Measurements from ENCODE around the gene RECQL. TPM values are rescaled to one million over a fixed set of nuclear protein-coding genes. Genes with fewer than 3 reads are reported as not detected.

Gene RECQL
- total and polyA plus RNA-seq, 8 donors, result 32.1 to 42.1 (median 35.2) TPM

DNA sequence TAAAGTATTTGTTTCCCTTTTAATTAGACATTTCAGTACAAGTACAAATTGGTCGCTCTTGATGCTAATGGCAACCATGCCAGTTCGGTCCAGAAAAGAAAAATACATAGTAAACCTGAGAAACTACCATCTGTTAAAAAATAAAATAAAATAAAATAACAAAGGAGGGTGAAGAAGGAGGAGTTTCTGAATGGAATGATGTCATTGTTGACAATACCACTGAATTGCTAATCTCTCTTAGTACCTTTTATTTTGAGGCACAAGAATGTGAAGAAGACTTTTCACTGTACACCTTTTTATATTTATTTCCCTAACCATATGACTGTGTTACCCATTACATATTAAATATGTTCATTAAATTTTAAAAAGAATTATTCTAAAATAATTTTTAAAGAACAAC lies 44.1 kb upstream of the RECQL start:
- Histone ChIP-seq H3K36me3 (no peaks in the 10 kb centered on the region), H3K4me3 (no peak overlapping the region), H3K9me3 (no peaks in the 10 kb centered on the region), H3K27ac (no peak overlapping the region), H3K4me1 (no peaks in the 10 kb centered on the region), H3K27me3 (no peaks in the 10 kb centered on the region)
- ATAC-seq, result no peak
- no peak for DNase-seq
- TF ChIP-seq, protein P1, sequence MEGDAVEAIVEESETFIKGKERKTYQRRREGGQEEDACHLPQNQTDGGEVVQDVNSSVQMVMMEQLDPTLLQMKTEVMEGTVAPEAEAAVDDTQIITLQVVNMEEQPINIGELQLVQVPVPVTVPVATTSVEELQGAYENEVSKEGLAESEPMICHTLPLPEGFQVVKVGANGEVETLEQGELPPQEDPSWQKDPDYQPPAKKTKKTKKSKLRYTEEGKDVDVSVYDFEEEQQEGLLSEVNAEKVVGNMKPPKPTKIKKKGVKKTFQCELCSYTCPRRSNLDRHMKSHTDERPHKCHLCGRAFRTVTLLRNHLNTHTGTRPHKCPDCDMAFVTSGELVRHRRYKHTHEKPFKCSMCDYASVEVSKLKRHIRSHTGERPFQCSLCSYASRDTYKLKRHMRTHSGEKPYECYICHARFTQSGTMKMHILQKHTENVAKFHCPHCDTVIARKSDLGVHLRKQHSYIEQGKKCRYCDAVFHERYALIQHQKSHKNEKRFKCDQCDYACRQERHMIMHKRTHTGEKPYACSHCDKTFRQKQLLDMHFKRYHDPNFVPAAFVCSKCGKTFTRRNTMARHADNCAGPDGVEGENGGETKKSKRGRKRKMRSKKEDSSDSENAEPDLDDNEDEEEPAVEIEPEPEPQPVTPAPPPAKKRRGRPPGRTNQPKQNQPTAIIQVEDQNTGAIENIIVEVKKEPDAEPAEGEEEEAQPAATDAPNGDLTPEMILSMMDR (IDR thresholded peaks at IDR 0.05), result no peak
- intact Hi-C loops (cut with DNase I), result no loop called here

DNA sequence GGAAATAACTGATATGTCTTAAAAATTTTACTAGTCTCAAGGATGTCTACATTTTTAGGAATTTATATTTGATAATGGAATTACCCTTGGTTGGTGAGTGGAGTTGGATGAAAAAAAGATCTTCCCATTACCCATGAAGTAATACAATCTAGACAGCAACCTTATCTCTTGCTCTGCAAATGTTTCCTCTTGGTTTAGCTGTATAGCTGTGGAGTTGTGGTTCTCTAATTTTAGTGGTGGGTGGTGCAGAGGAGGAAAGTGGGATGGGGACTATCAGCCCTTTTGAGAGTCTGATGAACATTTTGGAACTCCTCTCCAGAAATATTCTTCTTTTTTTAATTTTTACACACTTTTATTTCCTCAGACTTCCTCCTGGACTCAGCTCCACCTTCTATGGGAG lies 41.7 kb upstream of the RECQL start:
- H3K36me3 ChIP-seq, result no peaks in the 10 kb centered on the region
- TF ChIP-seq, protein P1 (IDR thresholded peaks at IDR 0.05), result no peak
- H3K4me1 ChIP-seq, result no peaks in the 10 kb centered on the region
- no peaks in the 10 kb centered on the region for H3K27me3 ChIP-seq
- no peaks in the 10 kb centered on the region for H3K9me3 ChIP-seq
- no peak overlapping the region for H3K4me3 ChIP-seq
- intact Hi-C loops (cut with DNase I), result no loop called here
- ATAC-seq (no peak), DNase-seq (no peak)
- H3K27ac ChIP-seq, result no peak overlapping the region

DNA sequence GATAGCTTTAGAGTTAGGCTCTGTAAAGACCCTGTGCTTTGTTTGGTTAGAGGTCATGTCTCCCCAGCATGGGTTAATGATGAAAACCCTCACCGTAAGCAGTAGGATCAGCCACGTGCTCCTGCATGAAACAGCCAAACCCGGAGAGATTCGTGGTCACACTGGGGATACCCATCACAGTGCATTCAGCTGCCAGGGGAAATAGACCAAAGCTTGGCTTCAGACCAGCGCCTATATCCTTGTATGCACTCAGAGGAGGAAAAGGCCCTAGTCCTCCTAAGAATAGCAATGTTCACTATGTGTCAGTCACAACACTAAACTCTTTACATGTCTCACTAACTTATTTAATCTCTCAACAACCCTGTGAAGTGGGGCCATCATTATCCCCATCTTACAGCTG lies 41.0 kb upstream of the RECQL start:
- Histone ChIP-seq H3K36me3 (no peaks in the 10 kb centered on the region), H3K27me3 (no peaks in the 10 kb centered on the region), H3K4me3 (no peak overlapping the region), H3K9me3 (no peaks in the 10 kb centered on the region), H3K4me1 (no peaks in the 10 kb centered on the region), H3K27ac (no peak overlapping the region)
- intact Hi-C loops (cut with DNase I), result no loop called here
- TF ChIP-seq, protein P1 (IDR thresholded peaks at IDR 0.05), result no peak
- DNase-seq, result no peak
- no peak for ATAC-seq

DNA sequence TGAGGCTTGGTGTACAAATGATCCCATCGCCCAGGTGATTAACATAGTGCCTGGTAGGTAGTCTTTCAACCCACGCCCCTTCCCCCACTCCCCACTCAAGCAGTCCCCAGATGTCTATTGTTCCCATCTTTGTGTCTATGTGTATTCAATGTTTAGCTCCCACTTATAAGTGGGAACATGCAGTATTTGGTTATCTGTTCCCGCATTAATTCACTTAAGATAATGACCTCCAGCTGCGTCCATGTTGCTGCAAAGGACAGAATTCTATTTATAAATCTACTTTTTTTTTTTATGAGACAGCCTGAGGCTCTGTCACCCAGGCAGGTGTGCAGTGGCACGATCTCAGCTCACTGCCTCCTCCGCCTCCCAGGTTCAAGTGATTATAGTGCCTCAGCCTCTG lies 40.3 kb upstream of the RECQL start:
- no peak for DNase-seq
- TF ChIP-seq, protein P1 (IDR thresholded peaks at IDR 0.05), result no peak
- H3K4me3 ChIP-seq, result no peak overlapping the region
- no peaks in the 10 kb centered on the region for H3K36me3 ChIP-seq
- no peaks in the 10 kb centered on the region for H3K27me3 ChIP-seq
- intact Hi-C loops (cut with DNase I), result no loop called here
- H3K4me1 ChIP-seq, result no peaks in the 10 kb centered on the region
- no peak for ATAC-seq
- no peaks in the 10 kb centered on the region for H3K9me3 ChIP-seq
- no peak overlapping the region for H3K27ac ChIP-seq

DNA sequence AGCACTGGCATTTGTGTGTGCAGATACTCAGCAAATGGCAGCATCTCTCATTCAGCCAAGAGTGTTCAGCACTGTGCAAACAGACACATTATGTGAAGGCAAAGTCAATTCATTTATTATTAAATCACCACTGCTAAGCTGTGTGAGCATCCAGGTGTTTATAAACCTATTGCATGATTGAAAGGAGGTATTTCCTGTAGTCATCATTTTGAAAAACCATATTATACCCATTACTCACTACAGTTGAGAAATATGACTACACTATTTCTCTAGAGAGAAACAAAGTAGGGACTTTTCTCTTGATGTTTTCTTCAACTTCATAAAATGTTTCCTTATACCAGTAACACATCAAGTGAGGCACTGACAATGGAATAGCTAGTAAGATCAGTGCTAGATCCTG lies 38.4 kb upstream of the RECQL start:
- Histone ChIP-seq H3K9me3 (no peaks in the 10 kb centered on the region), H3K27me3 (no peaks in the 10 kb centered on the region), H3K4me1 (no peaks in the 10 kb centered on the region), H3K4me3 (no peak overlapping the region), H3K27ac (no peak overlapping the region), H3K36me3 (no peaks in the 10 kb centered on the region)
- ATAC-seq, result no peak
- TF ChIP-seq, protein P1 (IDR thresholded peaks at IDR 0.05), result no peak
- no peak for DNase-seq
- intact Hi-C loops (cut with DNase I), result no loop called here

Data from left lung (tissue), 10 donors.